ENCODE results near the gene BCKDHB.

BCKDHB gene

DNA sequence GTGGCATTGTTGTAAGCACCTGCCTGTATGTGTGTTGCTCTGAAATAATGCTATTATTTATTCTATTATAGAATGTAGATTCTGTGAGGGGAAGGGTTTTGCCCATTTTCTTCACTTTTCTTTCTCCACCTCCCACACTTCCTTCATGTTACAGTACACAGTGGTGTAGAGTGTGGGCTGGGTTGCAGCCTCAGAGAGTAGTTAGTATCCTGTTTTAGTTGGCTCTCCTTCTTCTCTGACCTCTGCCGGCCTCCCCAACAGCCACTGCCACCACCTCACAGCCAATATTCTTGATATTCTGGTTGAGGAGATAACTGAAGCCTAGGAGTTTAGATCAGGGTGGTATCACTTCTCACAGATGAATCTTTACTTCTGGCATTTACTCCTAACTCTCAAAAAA lies 143.4 kb downstream of the BCKDHB start:
- Histone ChIP-seq H3K4ac (ENCODE audit: low read depth, low read length) (no peak overlapping the region), H3K27ac (ENCODE audit: low read depth, low read length) (no peak overlapping the region), H3K18ac (ENCODE audit: low read length) (no peak overlapping the region), H3K79me1 (ENCODE audit: low read length) (no peaks in the 10 kb centered on the region), H3K4me3 (ENCODE audit: low read length) (no peak overlapping the region), H3K4me2 (ENCODE audit: low read length) (no peak overlapping the region), H2BK5ac (ENCODE audit: low read length) (no peak overlapping the region), H3K4me1 (ENCODE audit: control insufficient read depth, low read depth, low read length) (no peaks in the 10 kb centered on the region), H3K23ac (ENCODE audit: low read length) (no peak overlapping the region), H3K56ac (ENCODE audit: low read length) (no peak overlapping the region), H4K8ac (ENCODE audit: low read depth, low read length) (no peak overlapping the region), H3K36me3 (ENCODE audit: control insufficient read depth, insufficient read depth, low read length) (no peaks in the 10 kb centered on the region), H4K5ac (ENCODE audit: low read length) (no peak overlapping the region), H2AK5ac (ENCODE audit: low read length) (no peak overlapping the region), H2BK15ac (replicated peaks; ENCODE audit: low read depth) (no peak overlapping the region), H3K27me3 (ENCODE audit: insufficient read depth, low read length, poor library complexity) (no peaks in the 10 kb centered on the region), H2BK120ac (ENCODE audit: low read depth, low read length) (no peak overlapping the region), H3K9ac (ENCODE audit: low read length) (no peak overlapping the region), H3K79me2 (ENCODE audit: control insufficient read depth, insufficient read depth, low read length) (no peaks in the 10 kb centered on the region)
- no peak for DNase-seq
- no CpG with 5 or more reads among the region's 1 CpG for WGBS (ENCODE audit: extremely low coverage, insufficient coverage, low lambda C conversion rate)

DNA sequence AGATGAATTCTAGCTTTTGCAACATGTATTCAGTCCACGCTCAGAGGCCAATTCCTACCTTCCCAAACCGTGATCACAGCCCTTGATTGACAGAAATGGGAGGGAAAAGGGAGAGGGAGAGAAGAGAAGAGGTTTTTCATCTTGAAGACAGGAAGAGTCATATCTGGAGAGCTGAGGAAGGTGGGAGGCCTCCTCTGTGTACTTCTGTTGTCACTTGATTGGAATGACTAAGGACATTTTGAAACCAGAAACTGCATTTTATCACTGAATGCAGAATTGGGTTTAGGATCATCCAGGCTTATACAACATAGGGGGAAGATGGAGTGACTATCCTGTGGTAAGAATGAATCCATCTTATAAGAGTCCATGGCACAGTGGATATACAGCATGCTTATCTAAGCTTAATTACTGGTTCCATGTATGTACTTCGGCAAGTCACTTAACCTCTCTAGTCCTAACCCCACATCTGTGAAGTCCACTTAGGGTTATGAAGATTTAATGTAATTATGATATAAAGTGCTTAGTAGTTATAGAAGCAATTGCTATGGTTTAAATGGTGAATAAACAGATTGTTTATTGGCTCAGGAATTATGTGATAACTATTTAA lies 144.0 kb downstream of the BCKDHB start:
- H3K79me2 ChIP-seq (ENCODE audit: control insufficient read depth, insufficient read depth, low read length) = no peaks in the 10 kb centered on the region
- H2BK120ac ChIP-seq (ENCODE audit: low read depth, low read length) = no peak overlapping the region
- H3K4ac ChIP-seq (ENCODE audit: low read depth, low read length) = no peak overlapping the region
- no peak overlapping the region for H4K5ac ChIP-seq (ENCODE audit: low read length)
- H3K79me1 ChIP-seq (ENCODE audit: low read length) = no peaks in the 10 kb centered on the region
- no peak overlapping the region for H2BK5ac ChIP-seq (ENCODE audit: low read length)
- no peak overlapping the region for H3K4me3 ChIP-seq (ENCODE audit: low read length)
- H3K27me3 ChIP-seq (ENCODE audit: insufficient read depth, low read length, poor library complexity) = no peaks in the 10 kb centered on the region
- WGBS (ENCODE audit: extremely low coverage, insufficient coverage, low lambda C conversion rate) = no CpG with 5 or more reads among the region's 3 CpGs
- H3K4me1 ChIP-seq (ENCODE audit: control insufficient read depth, low read depth, low read length) = no peaks in the 10 kb centered on the region
- H3K18ac ChIP-seq (ENCODE audit: low read length) = no peak overlapping the region
- H3K36me3 ChIP-seq (ENCODE audit: control insufficient read depth, insufficient read depth, low read length) = no peaks in the 10 kb centered on the region
- no peak overlapping the region for H4K8ac ChIP-seq (ENCODE audit: low read depth, low read length)
- no peak overlapping the region for H3K4me2 ChIP-seq (ENCODE audit: low read length)
- no peak overlapping the region for H3K27ac ChIP-seq (ENCODE audit: low read depth, low read length)
- H3K23ac ChIP-seq (ENCODE audit: low read length) = no peak overlapping the region
- H2AK5ac ChIP-seq (ENCODE audit: low read length) = no peak overlapping the region
- no peak overlapping the region for H2BK15ac ChIP-seq (replicated peaks; ENCODE audit: low read depth)
- H3K9ac ChIP-seq (ENCODE audit: low read length) = no peak overlapping the region
- no peak for DNase-seq
- H3K56ac ChIP-seq (ENCODE audit: low read length) = no peak overlapping the region

DNA sequence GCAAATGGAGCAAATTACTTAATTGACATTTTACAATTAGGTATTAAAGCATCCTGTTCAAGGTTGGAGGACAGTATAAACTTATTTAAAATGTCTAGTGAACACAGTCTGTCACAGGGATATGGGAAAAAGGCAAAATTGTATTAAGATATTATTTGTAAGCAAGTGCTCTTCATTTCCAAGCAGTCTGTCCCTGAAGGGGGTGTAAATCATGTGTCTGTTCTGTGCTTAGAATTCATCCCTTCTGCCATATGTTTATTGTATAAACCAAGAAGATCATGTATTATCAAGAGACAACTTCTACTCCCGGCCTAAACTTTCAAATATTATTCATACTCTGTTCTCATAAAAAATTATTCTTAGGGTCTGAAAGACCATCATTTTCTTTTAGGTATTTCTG lies 144.8 kb downstream of the BCKDHB start:
- DNase-seq = no peak
- no peak overlapping the region for H3K4me3 ChIP-seq (ENCODE audit: low read length)
- H2BK15ac ChIP-seq (replicated peaks; ENCODE audit: low read depth) = no peak overlapping the region
- no peak overlapping the region for H3K4me2 ChIP-seq (ENCODE audit: low read length)
- H3K56ac ChIP-seq (ENCODE audit: low read length) = no peak overlapping the region
- H3K79me1 ChIP-seq (ENCODE audit: low read length) = no peaks in the 10 kb centered on the region
- H3K23ac ChIP-seq (ENCODE audit: low read length) = no peak overlapping the region
- no peak overlapping the region for H3K4ac ChIP-seq (ENCODE audit: low read depth, low read length)
- no peak overlapping the region for H2AK5ac ChIP-seq (ENCODE audit: low read length)
- no peaks in the 10 kb centered on the region for H3K27me3 ChIP-seq (ENCODE audit: insufficient read depth, low read length, poor library complexity)
- no peaks in the 10 kb centered on the region for H3K4me1 ChIP-seq (ENCODE audit: control insufficient read depth, low read depth, low read length)
- H4K5ac ChIP-seq (ENCODE audit: low read length) = no peak overlapping the region
- H2BK5ac ChIP-seq (ENCODE audit: low read length) = no peak overlapping the region
- H4K8ac ChIP-seq (ENCODE audit: low read depth, low read length) = no peak overlapping the region
- no peak overlapping the region for H3K27ac ChIP-seq (ENCODE audit: low read depth, low read length)
- no peaks in the 10 kb centered on the region for H3K36me3 ChIP-seq (ENCODE audit: control insufficient read depth, insufficient read depth, low read length)
- H3K79me2 ChIP-seq (ENCODE audit: control insufficient read depth, insufficient read depth, low read length) = no peaks in the 10 kb centered on the region
- no peak overlapping the region for H2BK120ac ChIP-seq (ENCODE audit: low read depth, low read length)
- no peak overlapping the region for H3K18ac ChIP-seq (ENCODE audit: low read length)
- no peak overlapping the region for H3K9ac ChIP-seq (ENCODE audit: low read length)
- no CpG with 5 or more reads among the region's 1 CpG for WGBS (ENCODE audit: extremely low coverage, insufficient coverage, low lambda C conversion rate)

DNA sequence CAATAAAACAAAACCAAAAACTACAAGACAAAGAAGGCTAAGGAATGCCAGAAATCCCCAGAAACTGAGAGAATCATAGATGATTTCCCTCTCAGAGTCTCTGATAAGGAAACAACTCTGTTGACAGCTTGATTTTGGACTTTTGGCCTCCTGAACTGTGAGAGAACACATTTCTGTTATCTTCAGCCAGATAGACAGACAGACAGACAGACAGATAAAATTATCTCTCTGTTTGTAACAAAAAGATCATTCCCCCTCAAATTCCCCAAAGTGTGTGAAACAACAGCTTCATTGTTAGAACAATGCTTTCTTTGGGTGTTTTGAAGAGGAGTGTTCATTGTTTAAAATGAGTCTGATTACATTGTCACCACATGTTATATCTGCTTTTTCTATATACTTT lies 148.2 kb downstream of the BCKDHB start:
- Histone ChIP-seq H3K4me1 (ENCODE audit: control insufficient read depth, low read depth, low read length) (no peaks in the 10 kb centered on the region), H2BK5ac (ENCODE audit: low read length) (no peak overlapping the region), H3K79me2 (ENCODE audit: control insufficient read depth, insufficient read depth, low read length) (no peaks in the 10 kb centered on the region), H3K23ac (ENCODE audit: low read length) (no peak overlapping the region), H3K36me3 (ENCODE audit: control insufficient read depth, insufficient read depth, low read length) (no peaks in the 10 kb centered on the region), H3K4me3 (ENCODE audit: low read length) (no peak overlapping the region), H4K8ac (ENCODE audit: low read depth, low read length) (no peak overlapping the region), H2BK15ac (replicated peaks; ENCODE audit: low read depth) (no peak overlapping the region), H3K4me2 (ENCODE audit: low read length) (no peak overlapping the region), H3K18ac (ENCODE audit: low read length) (no peak overlapping the region), H3K27me3 (ENCODE audit: insufficient read depth, low read length, poor library complexity) (no peaks in the 10 kb centered on the region), H3K79me1 (ENCODE audit: low read length) (no peaks in the 10 kb centered on the region), H2AK5ac (ENCODE audit: low read length) (no peak overlapping the region), H3K9ac (ENCODE audit: low read length) (no peak overlapping the region), H2BK120ac (ENCODE audit: low read depth, low read length) (no peak overlapping the region), H4K5ac (ENCODE audit: low read length) (no peak overlapping the region), H3K4ac (ENCODE audit: low read depth, low read length) (no peak overlapping the region), H3K27ac (ENCODE audit: low read depth, low read length) (no peak overlapping the region), H3K56ac (ENCODE audit: low read length) (no peak overlapping the region)
- DNase-seq = peak; percentile 37

DNA sequence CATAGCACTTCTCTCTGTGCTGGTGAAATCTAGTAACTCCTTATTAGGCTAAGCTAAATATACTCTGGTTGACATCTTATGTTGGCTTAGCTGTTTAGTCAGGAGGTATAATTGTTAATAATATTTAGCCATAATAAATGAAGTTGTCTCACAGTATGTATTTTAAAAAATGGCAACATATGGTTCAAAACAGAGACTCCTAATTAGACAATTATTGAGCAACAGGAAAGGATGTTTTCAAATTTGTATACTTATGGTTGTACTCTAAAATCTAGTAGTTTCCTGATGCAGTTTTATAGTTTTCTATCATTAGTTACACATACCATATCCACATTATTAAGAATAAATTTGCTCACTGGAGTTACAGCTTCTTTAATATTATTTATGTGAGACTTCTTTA lies 150.2 kb downstream of the BCKDHB start:
- H3K9ac ChIP-seq (ENCODE audit: low read length) = no peak overlapping the region
- H4K8ac ChIP-seq (ENCODE audit: low read depth, low read length) = no peak overlapping the region
- H3K27ac ChIP-seq (ENCODE audit: low read depth, low read length) = no peak overlapping the region
- H3K79me2 ChIP-seq (ENCODE audit: control insufficient read depth, insufficient read depth, low read length) = no peaks in the 10 kb centered on the region
- no peak overlapping the region for H3K23ac ChIP-seq (ENCODE audit: low read length)
- no peak overlapping the region for H3K4me2 ChIP-seq (ENCODE audit: low read length)
- DNase-seq = no peak
- no peaks in the 10 kb centered on the region for H3K79me1 ChIP-seq (ENCODE audit: low read length)
- H2BK15ac ChIP-seq (replicated peaks; ENCODE audit: low read depth) = no peak overlapping the region
- no peaks in the 10 kb centered on the region for H3K36me3 ChIP-seq (ENCODE audit: control insufficient read depth, insufficient read depth, low read length)
- H2BK5ac ChIP-seq (ENCODE audit: low read length) = no peak overlapping the region
- H3K27me3 ChIP-seq (ENCODE audit: insufficient read depth, low read length, poor library complexity) = no peaks in the 10 kb centered on the region
- H2AK5ac ChIP-seq (ENCODE audit: low read length) = no peak overlapping the region
- H4K5ac ChIP-seq (ENCODE audit: low read length) = no peak overlapping the region
- no peaks in the 10 kb centered on the region for H3K4me1 ChIP-seq (ENCODE audit: control insufficient read depth, low read depth, low read length)
- H3K18ac ChIP-seq (ENCODE audit: low read length) = no peak overlapping the region
- no peak overlapping the region for H3K56ac ChIP-seq (ENCODE audit: low read length)
- H2BK120ac ChIP-seq (ENCODE audit: low read depth, low read length) = no peak overlapping the region
- no peak overlapping the region for H3K4ac ChIP-seq (ENCODE audit: low read depth, low read length)
- no peak overlapping the region for H3K4me3 ChIP-seq (ENCODE audit: low read length)

DNA sequence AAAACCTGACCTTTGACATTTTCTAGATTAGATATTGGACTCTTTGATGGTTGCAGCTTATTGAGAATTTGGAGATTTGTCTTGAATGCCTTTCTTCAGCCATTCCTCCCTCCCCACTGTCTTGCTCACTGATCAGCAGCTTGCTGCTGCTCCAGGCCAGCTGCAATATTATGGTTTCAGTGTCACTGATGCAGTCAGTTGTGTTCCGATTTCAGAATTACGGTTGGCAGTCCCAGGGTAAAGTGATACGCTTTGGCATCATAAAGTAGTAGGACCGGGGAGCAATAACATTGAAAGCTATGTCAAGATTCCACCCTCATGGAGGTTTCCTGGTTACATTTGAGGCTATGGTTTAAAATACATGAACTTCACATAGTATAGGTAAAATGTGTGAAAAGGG lies 152.6 kb downstream of the BCKDHB start:
- Histone ChIP-seq H2AK5ac (ENCODE audit: low read length) (no peak overlapping the region), H3K9ac (ENCODE audit: low read length) (no peak overlapping the region), H2BK15ac (replicated peaks; ENCODE audit: low read depth) (no peak overlapping the region), H4K8ac (ENCODE audit: low read depth, low read length) (no peak overlapping the region), H4K5ac (ENCODE audit: low read length) (no peak overlapping the region), H3K27ac (ENCODE audit: low read depth, low read length) (no peak overlapping the region), H3K4me3 (ENCODE audit: low read length) (no peak overlapping the region), H3K18ac (ENCODE audit: low read length) (no peak overlapping the region), H3K4ac (ENCODE audit: low read depth, low read length) (no peak overlapping the region), H3K27me3 (ENCODE audit: insufficient read depth, low read length, poor library complexity) (no peaks in the 10 kb centered on the region), H3K23ac (ENCODE audit: low read length) (no peak overlapping the region), H3K4me2 (ENCODE audit: low read length) (no peak overlapping the region), H3K56ac (ENCODE audit: low read length) (no peak overlapping the region), H3K79me2 (ENCODE audit: control insufficient read depth, insufficient read depth, low read length) (no peaks in the 10 kb centered on the region), H3K4me1 (ENCODE audit: control insufficient read depth, low read depth, low read length) (no peaks in the 10 kb centered on the region), H3K79me1 (ENCODE audit: low read length) (no peaks in the 10 kb centered on the region), H3K36me3 (ENCODE audit: control insufficient read depth, insufficient read depth, low read length) (no peaks in the 10 kb centered on the region), H2BK5ac (ENCODE audit: low read length) (no peak overlapping the region), H2BK120ac (ENCODE audit: low read depth, low read length) (no peak overlapping the region)
- no CpG with 5 or more reads among the region's 4 CpGs for WGBS (ENCODE audit: extremely low coverage, insufficient coverage, low lambda C conversion rate)
- no peak for DNase-seq

Measured in mesendoderm (in vitro differentiated cells).